ENCODE data around the gene LIN7B. TPM values are rescaled to one million over a fixed set of nuclear protein-coding genes. Genes with fewer than 3 reads are reported as not detected.
A peak's percentile ranks its signal among the peaks of the same experiment; 100 is the strongest.

LIN7B gene
- total RNA-seq, 4 donors from 2014 or later, result 25.7 to 97.9 (median 34.0) TPM

DNA sequence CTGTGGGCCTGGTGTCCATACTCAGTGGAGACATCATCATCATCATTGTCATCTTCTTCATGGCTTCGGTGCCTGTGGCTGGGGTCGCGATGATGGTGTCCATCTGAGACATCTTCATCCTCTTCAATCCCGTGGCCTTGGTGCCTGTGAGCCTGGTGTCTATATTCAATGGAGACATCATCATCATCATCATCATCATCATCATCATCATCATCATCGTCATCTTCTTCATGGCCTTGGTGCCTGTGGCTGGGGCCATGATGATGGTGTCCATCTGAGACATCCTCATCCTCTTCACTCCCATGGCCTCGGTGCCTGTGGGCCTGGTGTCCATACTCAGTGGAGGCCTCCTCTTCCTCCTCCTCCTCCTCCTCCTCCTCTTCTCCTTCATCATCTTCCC is 40.1 kb downstream of the LIN7B start:
- Histone ChIP-seq H3K27ac (peak overlapping the region; percentile 99 to 100 (median 99)), H3K9me3 (no peaks in the 10 kb centered on the region), H3K4me1 (peaks cover 25 to 54% of the 10 kb centered on the region in 2 donors), H3K4me3 (peak overlapping the region; percentile 64 to 87 (median 83)), H3K36me3 (no peaks in the 10 kb centered on the region), H3K27me3 (no peaks in the 10 kb centered on the region)
- no peak for TF ChIP-seq POLR2A (IDR thresholded peaks at IDR 0.05)
- TF ChIP-seq, protein P1, sequence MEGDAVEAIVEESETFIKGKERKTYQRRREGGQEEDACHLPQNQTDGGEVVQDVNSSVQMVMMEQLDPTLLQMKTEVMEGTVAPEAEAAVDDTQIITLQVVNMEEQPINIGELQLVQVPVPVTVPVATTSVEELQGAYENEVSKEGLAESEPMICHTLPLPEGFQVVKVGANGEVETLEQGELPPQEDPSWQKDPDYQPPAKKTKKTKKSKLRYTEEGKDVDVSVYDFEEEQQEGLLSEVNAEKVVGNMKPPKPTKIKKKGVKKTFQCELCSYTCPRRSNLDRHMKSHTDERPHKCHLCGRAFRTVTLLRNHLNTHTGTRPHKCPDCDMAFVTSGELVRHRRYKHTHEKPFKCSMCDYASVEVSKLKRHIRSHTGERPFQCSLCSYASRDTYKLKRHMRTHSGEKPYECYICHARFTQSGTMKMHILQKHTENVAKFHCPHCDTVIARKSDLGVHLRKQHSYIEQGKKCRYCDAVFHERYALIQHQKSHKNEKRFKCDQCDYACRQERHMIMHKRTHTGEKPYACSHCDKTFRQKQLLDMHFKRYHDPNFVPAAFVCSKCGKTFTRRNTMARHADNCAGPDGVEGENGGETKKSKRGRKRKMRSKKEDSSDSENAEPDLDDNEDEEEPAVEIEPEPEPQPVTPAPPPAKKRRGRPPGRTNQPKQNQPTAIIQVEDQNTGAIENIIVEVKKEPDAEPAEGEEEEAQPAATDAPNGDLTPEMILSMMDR (IDR thresholded peaks at IDR 0.05 in 4 of 5, conservative IDR thresholded peaks at IDR 0.05 in 1 of 5), result no peak
- no peak for ATAC-seq
- in situ Hi-C loops (cut with MboI; ENCODE audit: low sequenced_read_pairs in 4 of 4), result no loop called here
- no peak for DNase-seq
- intact Hi-C loops (cut with DNase I; ENCODE audit: low total_unique reads), result loop anchor here (5.0 kb wide), 1 partner anchor 517 kb away; the partner anchor contains the start of gene DBP

DNA sequence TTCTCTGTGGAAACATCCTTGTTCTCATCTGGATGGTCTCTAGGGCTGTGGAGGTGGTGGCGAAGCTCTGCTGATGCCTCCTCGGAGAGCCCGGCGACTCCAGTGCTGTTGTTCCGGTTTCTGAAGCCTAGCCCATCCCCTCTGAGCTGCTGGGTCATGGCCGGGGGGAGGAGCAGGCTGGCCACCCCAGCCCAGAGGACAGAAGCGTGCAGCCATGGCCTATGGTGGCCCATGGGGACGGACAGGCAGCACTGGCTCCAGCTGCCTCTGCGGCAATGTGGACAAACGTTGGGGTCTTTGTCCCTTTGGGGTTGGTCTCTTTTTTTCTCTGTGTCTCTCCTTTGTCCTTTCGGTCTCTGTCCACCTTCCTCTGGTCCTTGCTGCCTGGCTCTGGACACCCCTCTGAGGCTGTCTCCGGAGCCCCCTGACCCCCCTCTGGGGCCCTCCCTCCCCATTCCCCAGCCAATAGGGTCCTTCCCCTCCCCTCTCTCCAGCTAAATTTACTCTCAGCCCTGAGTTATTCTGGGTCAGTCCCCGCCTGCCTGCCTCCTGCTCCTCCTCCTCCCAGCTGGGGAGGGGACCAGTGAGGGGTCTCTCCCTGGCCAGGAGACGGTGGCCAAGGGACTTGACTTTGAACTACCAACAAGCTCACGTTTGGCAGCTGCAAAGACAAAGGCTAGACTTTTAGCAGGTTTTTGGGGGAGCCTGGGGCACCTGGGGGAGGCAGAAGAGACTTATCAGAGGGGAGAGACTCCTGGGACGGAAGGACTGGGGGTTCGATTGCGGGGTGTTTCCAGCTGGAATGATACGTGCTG is 41.0 kb downstream of the LIN7B start, which contains the start of gene HRC:
TSS of gene HRC (minus strand) at position 392 of the 815 bp plus-strand sequence. CDS start at position 233, 159 bp downstream.
- intact Hi-C loops (cut with DNase I; ENCODE audit: low total_unique reads) (loop anchor here (5.0 kb wide), 1 partner anchor 42 kb away; no protein-coding TSS in a partner anchor), in situ Hi-C loops (cut with MboI; ENCODE audit: low sequenced_read_pairs in 4 of 4) (loop anchor here in 1 of 4 donors (5.0 kb wide), 1 partner anchor 42 kb away; no protein-coding TSS in a partner anchor)
- Histone ChIP-seq H3K4me1 (peaks cover 27 to 53% of the 10 kb centered on the region in 2 donors), H3K4me3 (peak within 1 kb of the TSS; percentile 64 to 87 (median 83)), H3K27me3 (no peaks in the 10 kb centered on the region), H3K27ac (peak within 1 kb of the TSS; percentile 99 to 100 (median 99)), H3K36me3 (no peaks in the 10 kb centered on the region), H3K9me3 (no peaks in the 10 kb centered on the region)
- ATAC-seq, result peak; percentile 64
- DNase-seq, result peak; percentile 75 to 87
- peak; percentile 78 to 93 for TF ChIP-seq POLR2A (IDR thresholded peaks at IDR 0.05)
- TF ChIP-seq, protein P1 (IDR thresholded peaks at IDR 0.05 in 4 of 5, conservative IDR thresholded peaks at IDR 0.05 in 1 of 5), result no peak

DNA sequence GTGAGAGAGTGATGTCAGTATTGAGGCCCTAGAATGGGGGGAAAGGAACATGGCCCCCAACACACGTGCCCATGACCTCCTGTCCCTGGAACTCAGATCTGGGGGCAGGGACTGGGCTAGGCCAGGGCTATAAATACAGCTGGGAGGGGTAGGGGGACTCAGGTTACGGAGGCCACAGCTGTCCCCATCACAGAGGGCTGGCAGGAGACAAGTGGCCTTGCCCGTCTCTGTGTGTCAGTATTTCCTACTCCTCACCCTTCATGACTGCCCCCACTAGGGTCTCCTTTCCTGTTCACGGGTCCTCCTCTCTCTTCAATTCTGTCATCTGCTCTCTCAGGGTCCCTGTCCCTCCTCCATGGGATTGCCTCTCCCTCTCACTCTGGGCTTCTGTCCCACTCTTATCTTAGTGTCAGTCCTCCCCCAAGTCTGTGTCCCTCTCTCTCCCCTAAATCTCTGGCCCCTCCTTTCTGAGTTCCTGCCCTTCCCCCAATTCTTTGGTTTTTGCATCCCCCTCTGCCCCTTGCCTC is 41.7 kb downstream of the LIN7B start:
- intact Hi-C loops (cut with DNase I; ENCODE audit: low total_unique reads) (loop anchor here (5.0 kb wide), 1 partner anchor 41 kb away; no protein-coding TSS in a partner anchor), in situ Hi-C loops (cut with MboI; ENCODE audit: low sequenced_read_pairs in 4 of 4) (loop anchor here in 1 of 4 donors (5.0 kb wide), 1 partner anchor 41 kb away; no protein-coding TSS in a partner anchor)

More for the DNA sequence above, 41.7 kb downstream of the LIN7B start:
- DNase-seq (peak; percentile 92 to 97), ATAC-seq (peak; percentile 66 to 70)
- peak; percentile 78 to 88 for TF ChIP-seq POLR2A (IDR thresholded peaks at IDR 0.05)
- TF ChIP-seq, protein P1 (IDR thresholded peaks at IDR 0.05 in 4 of 5, conservative IDR thresholded peaks at IDR 0.05 in 1 of 5), result no peak
- Histone ChIP-seq H3K27me3 (no peaks in the 10 kb centered on the region), H3K36me3 (no peaks in the 10 kb centered on the region), H3K4me3 (peak overlapping the region; percentile 64 to 87 (median 83)), H3K9me3 (no peaks in the 10 kb centered on the region), H3K4me1 (peaks cover 26 to 54% of the 10 kb centered on the region in 2 donors), H3K27ac (peak overlapping the region; percentile 99 to 100 (median 99))
